ENCODE results near the gene TSPAN31.

TSPAN31 gene

GRCh38 chr12:57767305-57767698 lies 22.5 kb downstream of the TSPAN31 start:
- TF ChIP-seq, protein P1, sequence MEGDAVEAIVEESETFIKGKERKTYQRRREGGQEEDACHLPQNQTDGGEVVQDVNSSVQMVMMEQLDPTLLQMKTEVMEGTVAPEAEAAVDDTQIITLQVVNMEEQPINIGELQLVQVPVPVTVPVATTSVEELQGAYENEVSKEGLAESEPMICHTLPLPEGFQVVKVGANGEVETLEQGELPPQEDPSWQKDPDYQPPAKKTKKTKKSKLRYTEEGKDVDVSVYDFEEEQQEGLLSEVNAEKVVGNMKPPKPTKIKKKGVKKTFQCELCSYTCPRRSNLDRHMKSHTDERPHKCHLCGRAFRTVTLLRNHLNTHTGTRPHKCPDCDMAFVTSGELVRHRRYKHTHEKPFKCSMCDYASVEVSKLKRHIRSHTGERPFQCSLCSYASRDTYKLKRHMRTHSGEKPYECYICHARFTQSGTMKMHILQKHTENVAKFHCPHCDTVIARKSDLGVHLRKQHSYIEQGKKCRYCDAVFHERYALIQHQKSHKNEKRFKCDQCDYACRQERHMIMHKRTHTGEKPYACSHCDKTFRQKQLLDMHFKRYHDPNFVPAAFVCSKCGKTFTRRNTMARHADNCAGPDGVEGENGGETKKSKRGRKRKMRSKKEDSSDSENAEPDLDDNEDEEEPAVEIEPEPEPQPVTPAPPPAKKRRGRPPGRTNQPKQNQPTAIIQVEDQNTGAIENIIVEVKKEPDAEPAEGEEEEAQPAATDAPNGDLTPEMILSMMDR (IDR thresholded peaks at IDR 0.05; ENCODE audit: low read depth, low read length): no peak
- no peak overlapping the region for H3K4me3 ChIP-seq (ENCODE audit: low read depth, low read length)

DNA sequence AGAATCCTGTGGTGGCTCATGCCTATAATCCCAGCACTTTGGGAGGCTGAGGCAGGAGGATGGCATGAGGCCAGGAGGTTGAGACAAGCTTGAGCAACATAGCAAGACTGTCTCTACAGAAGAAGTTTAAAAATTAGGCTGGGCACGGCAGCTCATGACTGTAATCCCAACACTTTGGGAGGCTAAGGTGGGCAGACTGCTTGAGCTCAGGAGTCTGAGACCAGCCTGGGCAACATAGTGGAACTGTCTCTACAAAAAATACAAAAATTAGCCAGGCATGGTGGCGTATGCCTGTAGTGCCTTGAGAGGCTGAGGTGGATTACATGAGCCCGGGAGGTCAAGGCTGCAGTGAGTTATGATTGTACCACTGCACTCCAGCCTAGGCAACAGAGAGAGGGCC lies 23.0 kb downstream of the TSPAN31 start:
- TF ChIP-seq, protein P1 (IDR thresholded peaks at IDR 0.05; ENCODE audit: low read depth, low read length): no peak
- H3K4me3 ChIP-seq (ENCODE audit: low read depth, low read length): no peak overlapping the region

DNA sequence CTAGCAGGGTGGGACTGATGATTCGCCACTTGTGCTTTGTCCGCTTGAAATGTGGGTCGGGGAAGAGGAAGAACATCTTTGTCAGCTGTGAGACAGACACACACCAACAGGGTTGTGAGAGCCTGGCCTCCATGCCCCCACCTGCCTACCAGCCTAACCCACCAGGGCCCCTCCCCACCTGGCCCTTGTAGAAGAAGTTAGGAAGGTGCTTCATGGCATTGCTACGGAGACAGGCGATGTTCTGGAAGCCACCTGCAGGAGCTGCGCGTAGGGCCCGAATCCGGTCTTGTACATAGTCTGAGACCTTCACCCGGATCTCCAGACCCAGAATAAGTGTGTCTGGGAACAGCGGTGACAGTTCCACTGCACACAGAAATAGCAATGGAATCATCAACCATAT lies 24.8 kb downstream of the TSPAN31 start:
- TF ChIP-seq, protein P1 (IDR thresholded peaks at IDR 0.05; ENCODE audit: low read depth, low read length): no peak
- H3K4me3 ChIP-seq (ENCODE audit: low read depth, low read length): no peak overlapping the region

DNA sequence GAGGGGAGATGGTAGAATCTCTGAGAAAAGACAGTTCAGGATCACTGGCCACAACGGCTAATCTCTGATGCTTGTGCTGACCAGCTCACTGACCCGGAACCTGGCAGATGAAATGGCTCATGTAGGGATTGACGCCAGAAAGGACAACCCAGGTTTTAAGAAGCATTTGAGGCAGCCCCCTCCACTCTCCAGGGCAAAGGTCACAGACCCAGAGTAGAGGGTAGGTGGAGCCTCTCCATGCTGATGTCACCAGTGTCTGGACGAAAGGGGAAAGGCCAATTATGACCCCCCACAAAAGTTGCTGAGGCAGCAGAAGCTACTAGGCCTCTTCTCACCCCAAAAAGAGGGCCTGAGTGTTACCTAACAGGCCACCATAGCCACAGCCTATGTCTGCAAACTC lies 25.9 kb downstream of the TSPAN31 start:
- H3K4me3 ChIP-seq (ENCODE audit: low read depth, low read length): peak overlapping the region; percentile 89; the same call in 1 of the 2 replicates
- TF ChIP-seq, protein P1 (IDR thresholded peaks at IDR 0.05; ENCODE audit: low read depth, low read length): no peak

DNA sequence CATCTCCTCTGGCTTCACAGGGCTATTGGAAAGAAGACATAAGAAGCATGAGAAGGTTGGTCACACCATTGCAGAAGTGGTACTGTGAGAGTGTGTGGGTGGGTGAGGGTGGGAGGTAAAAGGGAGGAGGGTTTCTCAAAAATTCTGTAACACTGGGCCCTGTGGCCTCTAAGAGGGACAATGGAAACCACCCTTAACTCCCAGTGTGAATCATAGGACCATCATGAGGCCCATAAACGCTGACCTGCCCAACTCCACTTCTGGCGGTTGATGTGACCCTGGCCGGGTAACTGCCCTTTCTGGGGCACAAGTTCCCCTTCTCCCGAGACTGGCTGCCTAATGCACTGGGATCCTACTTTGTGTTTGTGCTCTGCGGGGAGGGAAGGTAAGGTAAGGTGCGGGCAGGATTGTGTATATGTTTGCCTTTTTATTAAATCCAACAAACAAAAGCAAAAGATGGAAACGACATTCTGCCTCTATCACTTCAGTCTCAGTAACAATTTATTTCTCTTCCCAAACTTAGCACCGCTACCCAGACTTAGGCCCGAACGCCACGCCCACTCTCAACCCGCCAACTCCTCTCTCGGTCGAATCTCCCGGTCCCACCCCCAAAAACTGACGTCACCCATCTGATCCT lies 26.5 kb downstream of the TSPAN31 start:
- H3K4me3 ChIP-seq (ENCODE audit: low read depth, low read length): peak overlapping the region; percentile 89
- TF ChIP-seq, protein P1 (IDR thresholded peaks at IDR 0.05; ENCODE audit: low read depth, low read length): no peak

DNA sequence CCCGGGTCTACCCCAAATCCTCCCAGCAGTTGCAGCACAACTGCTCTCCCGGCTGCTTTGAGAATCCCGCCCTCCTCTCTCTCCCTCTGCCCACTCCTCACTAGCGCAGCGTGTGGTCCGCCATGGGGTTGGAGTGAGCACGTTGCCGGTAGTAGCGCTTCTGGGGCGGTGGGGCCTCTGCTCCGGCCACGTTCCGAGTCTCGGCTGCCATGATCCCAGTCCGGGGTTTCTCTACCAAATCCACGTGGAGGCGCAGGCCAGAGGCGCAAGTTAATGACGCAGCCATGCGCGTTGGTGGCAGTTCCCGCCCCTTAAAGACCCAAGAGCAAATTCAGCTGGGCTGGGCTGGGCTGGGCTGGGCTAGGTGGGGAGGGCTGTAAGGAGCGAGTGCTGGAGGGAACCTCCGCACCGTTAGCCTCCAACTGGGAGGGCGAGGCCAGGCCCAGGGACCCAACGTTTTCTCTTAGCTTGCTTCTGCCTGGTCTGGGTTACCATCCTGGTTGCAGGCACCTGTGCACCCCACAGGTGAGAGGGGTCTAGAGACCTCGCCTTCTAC lies 27.1 kb downstream of the TSPAN31 start, which contains the start of gene METTL1:
Gene METTL1 (minus strand): TSS at position 233 of the 556 bp plus-strand sequence. CDS start 22 bp downstream, at position 211.
- TF ChIP-seq, protein P1 (IDR thresholded peaks at IDR 0.05; ENCODE audit: low read depth, low read length): no peak
- peak within 1 kb of the TSS; percentile 89 for H3K4me3 ChIP-seq (ENCODE audit: low read depth, low read length)

Data from WI38 (cell line).